Kidney epithelial cell (primary cell): Measurements from ENCODE around the gene SERF1B. TPM values are rescaled to one million over a fixed set of nuclear protein-coding genes. Genes with fewer than 3 reads are reported as not detected.

Experiments used
- total RNA-seq: library from RNA; depleted of rRNA; stranded (reverse); fragments of >200 nt; gene quantifications from 2 replicates; pipeline ENCODE4 v1.2.3, GENCODE V29; 2015

Gene SERF1B
- total RNA-seq, 1 donor from 2014 or later: 56.0 TPM

Other genes starting within 250 kb of the SERF1B start
- gene SMN2, start 24.4 kb downstream of the SERF1B start, total RNA-seq: 19.4 and 47.4 TPM in 2 replicates